Mesothelial cell of epicardium (in vitro differentiated cells): ENCODE data around the gene AURKB. TPM values are rescaled to one million over a fixed set of nuclear protein-coding genes. Genes with fewer than 3 reads are reported as not detected.

Source experiments
- DNase-seq, 2 experiments: peaks; one replicate each; pipeline ENCODE4 v3.0.0; 2021; ENCODE audit warnings: low spot score in 2 of 2; ENCODE audit not compliant: unreplicated experiment in 2 of 2
- H3K27ac Mint-ChIP-seq: 2 replicates; pipeline ENCODE4 v1.8.0; 2021; ENCODE audit warnings: mixed read lengths
- H3K27me3 Mint-ChIP-seq: 2 replicates; pipeline ENCODE4 v1.8.0; 2021; ENCODE audit warnings: low read depth, mixed read lengths
- H3K36me3 Mint-ChIP-seq: 2 replicates; pipeline ENCODE4 v1.8.0; 2021; ENCODE audit warnings: mixed read lengths
- H3K4me1 Mint-ChIP-seq: 2 replicates; pipeline ENCODE4 v1.8.0; 2021; ENCODE audit warnings: mixed read lengths
- H3K4me3 Mint-ChIP-seq: 2 replicates; pipeline ENCODE4 v1.8.0; 2021; ENCODE audit warnings: mild to moderate bottlenecking, moderate library complexity, mixed read lengths
- H3K9me3 Mint-ChIP-seq: 2 replicates; pipeline ENCODE4 v1.8.0; 2021; ENCODE audit warnings: mixed read lengths
- CTCF ChIP-seq: fragments of 200-600 bp; sonication (generic); IDR thresholded peaks from one replicate; pipeline ENCODE4 v1.5.0; 2021; ENCODE audit warnings: antibody characterized with exemption; ENCODE audit not compliant: unreplicated experiment
- microRNA-seq: library from miRNA; unstranded; fragments of <30 nt; microRNA quantifications from one replicate; pipeline ENCODE4 v1.2.0, GENCODE V29; 2021; ENCODE audit warnings: inconsistent platforms, mixed read lengths
- total RNA-seq: library from RNA; stranded (reverse); gene quantifications from 3 replicates; pipeline ENCODE4 v1.2.1, GENCODE V29; 2021

Gene AURKB
- total RNA-seq, 1 donor from 2014 or later = 37.3 TPM

- Mint-ChIP-seq H3K27me3 (no peaks in the 10 kb centered on the region), H3K36me3 (no peaks in the 10 kb centered on the region), H3K27ac (peak overlapping the region; percentile 75), H3K4me1 (peaks cover 26% of the 10 kb centered on the region), H3K4me3 (no peak overlapping the region), H3K9me3 (no peaks in the 10 kb centered on the region)
- DNase-seq = peak in 1 of 2 experiments; percentile 91
- peak; percentile 95 for TF ChIP-seq CTCF
Measured at GRCh38 chr17:8158267-8159031, 51.9 kb downstream of the AURKB start.

- Mint-ChIP-seq H3K9me3 (no peaks in the 10 kb centered on the region), H3K4me3 (no peak overlapping the region), H3K4me1 (peaks cover 35% of the 10 kb centered on the region), H3K27ac (no peak overlapping the region), H3K27me3 (no peaks in the 10 kb centered on the region), H3K36me3 (no peaks in the 10 kb centered on the region)
- peak; percentile 98 to 99 for DNase-seq
- TF ChIP-seq CTCF = no peak
Measured at GRCh38 chr17:8156246-8156992, 54.0 kb downstream of the AURKB start.

- peaks cover 31% of the 10 kb centered on the region for H3K4me1 Mint-ChIP-seq
- no peak for TF ChIP-seq CTCF
- no peaks in the 10 kb centered on the region for H3K36me3 Mint-ChIP-seq
- H3K9me3 Mint-ChIP-seq = no peaks in the 10 kb centered on the region
- DNase-seq = no peak
- H3K4me3 Mint-ChIP-seq = no peak overlapping the region
- no peaks in the 10 kb centered on the region for H3K27me3 Mint-ChIP-seq
- H3K27ac Mint-ChIP-seq = no peak overlapping the region
Measured at GRCh38 chr17:8155996-8156245, 54.5 kb downstream of the AURKB start.

- no peak for TF ChIP-seq CTCF
- peaks cover 26% of the 10 kb centered on the region for H3K4me1 Mint-ChIP-seq
- DNase-seq = no peak
- no peaks in the 10 kb centered on the region for H3K9me3 Mint-ChIP-seq
- H3K36me3 Mint-ChIP-seq = no peaks in the 10 kb centered on the region
- H3K27ac Mint-ChIP-seq = no peak overlapping the region
- H3K4me3 Mint-ChIP-seq = no peak overlapping the region
- H3K27me3 Mint-ChIP-seq = no peaks in the 10 kb centered on the region
Measured at GRCh38 chr17:8155231-8155995, 55.0 kb downstream of the AURKB start.

Small RNA genes within 50 kb of the gene (microRNA-seq; reads per million reads assigned to microRNA genes)
- gene MIR4521 = 10.6 reads per million, percentile 33 among the genes with 10 or more reads in this experiment

Other genes with a start within 250 kb of the AURKB start
- gene GUCY2D, start 208.0 kb downstream of the AURKB start, total RNA-seq = 0.34 to 0.75 TPM (median 0.69 TPM) in 3 replicates
- gene ALOX15B, start 171.5 kb downstream of the AURKB start, total RNA-seq = 0.09 TPM in 1 of 3 replicates, not detected in the others
- gene ALOX12B, start 122.9 kb downstream of the AURKB start, total RNA-seq = 0.70 TPM in 1 of 3 replicates, not detected in the others
- gene ALOXE3, start 92.1 kb downstream of the AURKB start, total RNA-seq = 0.09 to 0.13 TPM in 2 of 3 replicates, not detected in the other
- gene HES7, start 86.5 kb downstream of the AURKB start, total RNA-seq = 0.45 to 0.75 TPM (median 0.66 TPM) in 3 replicates
- gene PER1, start 58.2 kb downstream of the AURKB start, total RNA-seq = 55.2 to 70.2 TPM (median 58.0 TPM) in 3 replicates
- 51.3 to 55.3 TPM (median 54.8 TPM) in 3 replicates for gene VAMP2, start 47.6 kb downstream of the AURKB start, total RNA-seq
- gene TMEM107, start 34.2 kb downstream of the AURKB start, total RNA-seq = 22.0 to 23.2 TPM (median 22.6 TPM) in 3 replicates
- gene BORCS6, start 20.4 kb downstream of the AURKB start, total RNA-seq = 2.7 to 3.1 TPM (median 3.0 TPM) in 3 replicates
- gene CTC1, start 37.5 kb upstream of the AURKB start, total RNA-seq = 45.1 to 52.9 TPM (median 50.6 TPM) in 3 replicates
- gene PFAS, start 38.7 kb upstream of the AURKB start, total RNA-seq = 104 to 111 TPM (median 105 TPM) in 3 replicates
- gene RANGRF, start 78.1 kb upstream of the AURKB start, total RNA-seq = 25.1 to 26.4 TPM (median 25.7 TPM) in 3 replicates
- gene SLC25A35, start 84.8 kb upstream of the AURKB start, total RNA-seq = 8.8 to 9.2 TPM (median 9.1 TPM) in 3 replicates
- gene ARHGEF15, start 99.7 kb upstream of the AURKB start, total RNA-seq = 0.20 TPM in 1 of 3 replicates, not detected in the others
- not detected in 3 replicates for gene ODF4, start 129.3 kb upstream of the AURKB start, total RNA-seq
- 1,879 to 1,981 TPM (median 1,947 TPM) in 3 replicates for gene RPL26, start 172.6 kb upstream of the AURKB start, total RNA-seq
- not detected in 3 replicates for gene RNF222, start 187.3 kb upstream of the AURKB start, total RNA-seq
- gene NDEL1, start 225.3 kb upstream of the AURKB start, total RNA-seq = 60.2 to 63.3 TPM (median 61.2 TPM) in 3 replicates